HG03432 (cell line): ENCODE results near the gene SMG7.

Experiments
- ATAC-seq: cut with Tn5 transposase; IDR thresholded peaks from one replicate; pipeline ENCODE4 v1.9.1; 2021; ENCODE audit warnings: mild to moderate bottlenecking, moderate library complexity; ENCODE audit not compliant: unreplicated experiment

SMG7 gene

GRCh38 chr1:183508694-183509093 is 36.4 kb downstream of the SMG7 start:
- ATAC-seq, result no peak

- no peak for ATAC-seq
These were observed 40.2 kb downstream of the SMG7 start for GRCh38 chr1:183512450-183512849.

- no peak for ATAC-seq
These were observed 41.9 kb downstream of the SMG7 start for GRCh38 chr1:183514235-183514634.

GRCh38 chr1:183515002-183515689 is 42.8 kb downstream of the SMG7 start:
- ATAC-seq, result no peak

- no peak for ATAC-seq
These were observed 44.4 kb downstream of the SMG7 start for GRCh38 chr1:183516725-183517124.

GRCh38 chr1:183517401-183517800 is 45.1 kb downstream of the SMG7 start:
- no peak for ATAC-seq

- ATAC-seq, result no peak
These were observed 48.1 kb downstream of the SMG7 start for GRCh38 chr1:183520379-183520778.

- no peak for ATAC-seq
These were observed 49.8 kb downstream of the SMG7 start for GRCh38 chr1:183522104-183522503.

GRCh38 chr1:183528577-183528976 is 56.3 kb downstream of the SMG7 start:
- no peak for ATAC-seq

- ATAC-seq, result no peak
These were observed 61.4 kb downstream of the SMG7 start for GRCh38 chr1:183533617-183534174.

GRCh38 chr1:183537405-183537804 is 65.1 kb downstream of the SMG7 start:
- ATAC-seq, result no peak

GRCh38 chr1:183543619-183544204 is 71.4 kb downstream of the SMG7 start:
- peak; percentile 63 for ATAC-seq

GRCh38 chr1:183544598-183545297 is 72.4 kb downstream of the SMG7 start:
- no peak for ATAC-seq

GRCh38 chr1:183546427-183546826 is 74.1 kb downstream of the SMG7 start:
- no peak for ATAC-seq

GRCh38 chr1:183548116-183548515 is 75.8 kb downstream of the SMG7 start:
- no peak for ATAC-seq

- no peak for ATAC-seq
These were observed 78.6 kb downstream of the SMG7 start for GRCh38 chr1:183550915-183551314.

- no peak for ATAC-seq
These were observed 79.6 kb downstream of the SMG7 start for GRCh38 chr1:183551924-183552323.

GRCh38 chr1:183552441-183552840 is 80.1 kb downstream of the SMG7 start:
- no peak for ATAC-seq

- no peak for ATAC-seq
These were observed 80.6 kb downstream of the SMG7 start for GRCh38 chr1:183552891-183553290.

- ATAC-seq, result no peak
These were observed 81.0 kb downstream of the SMG7 start for GRCh38 chr1:183553331-183553730.

GRCh38 chr1:183553764-183554163 is 81.5 kb downstream of the SMG7 start:
- no peak for ATAC-seq

GRCh38 chr1:183554577-183554976 is 82.3 kb downstream of the SMG7 start:
- ATAC-seq, result no peak
